GM12878 (cell line): ENCODE data around the gene TJP1. TPM values are rescaled to one million over a fixed set of nuclear protein-coding genes. Genes with fewer than 3 reads are reported as not detected.

Experiments used
- ATAC-seq: fragments of 200-7000 bp; cut with Tn5 transposase; 3 replicates; pipeline ENCODE4 v1.9.1; 2020; ENCODE audit warnings: mild to moderate bottlenecking, moderate library complexity
- BruUV-seq: library from RNA; stranded (reverse); fragments of 400-500 nt; replicated peaks from 2 replicates; lab custom pipeline; 2021; lab: Mats Ljungman, UMichigan
- CTCF ChIA-PET: fragments of 300-600 bp; sonication (Branson Sonifier 250); formaldehyde crosslinking; extraction: SDS; loops from one replicate; lab custom pipeline; 2021; ENCODE audit warnings: inconsistent platforms; lab: Yijun Ruan, JAX
- POLR2A ChIA-PET: fragments of 350-600 bp; formaldehyde crosslinking; extraction: SDS; loops from one replicate; lab custom pipeline; 2021; ENCODE audit warnings: inconsistent platforms; lab: Charles Lee
- RAD21 ChIA-PET: fragments of 300-600 bp; sonication (Branson Sonifier 250); formaldehyde crosslinking; loops from one replicate; lab custom pipeline; 2023; ENCODE audit warnings: antibody characterized with exemption; ENCODE audit not compliant: unreplicated experiment; lab: Charles Lee
- SMC1A ChIA-PET: fragments of 300-600 bp; sonication (Branson Sonifier 250); formaldehyde crosslinking; loops from one replicate; lab custom pipeline; 2023; ENCODE audit not compliant: unreplicated experiment, uncharacterized antibody; lab: Charles Lee
- DNase-seq: peaks from one replicate; pipeline ENCODE4 v3.0.0-alpha.2; 2011; ENCODE audit warnings: low read depth, low spot score
- FAIRE-seq: peaks from 3 replicates; lab custom pipeline; 2011; peaks lifted over from hg19 to GRCh38; lab: Jason Lieb, UNC
- H2AFZ ChIP-seq: 2 replicates; pipeline ENCODE4 v1.6.0; 2011; ENCODE audit warnings: low read depth, low read length, control low read depth; ENCODE audit not compliant: control insufficient read depth
- H3K27ac ChIP-seq: 2 replicates; pipeline ENCODE4 v1.5.1; 2011; ENCODE audit warnings: control low read depth; ENCODE audit not compliant: control insufficient read depth, insufficient read depth
- H3K27me3 ChIP-seq, 2 experiments: replicated peaks in 1 of 2; 2 replicates each; pipeline versions ENCODE4 v1.6.0 to v1.6.1; 2011; ENCODE audit warnings: low read length in 1 of 2; ENCODE audit not compliant: control insufficient read depth in 2 of 2, insufficient read depth in 2 of 2
- H3K36me3 ChIP-seq, 2 experiments: 2 replicates each; pipeline ENCODE4 v1.5.1; 2011; ENCODE audit warnings: low read length in 1 of 2; ENCODE audit not compliant: control insufficient read depth in 2 of 2, insufficient read depth in 2 of 2
- H3K4me1 ChIP-seq: 2 replicates; pipeline ENCODE4 v1.6.1; 2011; ENCODE audit warnings: mild to moderate bottlenecking, low read length, moderate library complexity, mixed read lengths; ENCODE audit not compliant: control insufficient read depth, insufficient read depth
- H3K4me2 ChIP-seq: 2 replicates; pipeline ENCODE4 v1.6.0; 2011; ENCODE audit warnings: control low read depth; ENCODE audit not compliant: control insufficient read depth, insufficient read depth
- H3K4me3 ChIP-seq: fragments of 200-600 bp; sonication (generic); 2 replicates; pipeline ENCODE4 v1.5.1; 2016
- H3K79me2 ChIP-seq: 2 replicates; pipeline ENCODE4 v1.6.0; 2011; ENCODE audit warnings: low read length; ENCODE audit not compliant: control insufficient read depth, insufficient read depth
- H3K9ac ChIP-seq: 2 replicates; pipeline ENCODE4 v1.8.0; 2011; ENCODE audit warnings: low read length, control low read depth, mixed read lengths; ENCODE audit not compliant: control insufficient read depth, insufficient read depth
- H3K9me3 ChIP-seq: replicated peaks from 3 replicates; pipeline ENCODE4 v1.5.1; 2011; ENCODE audit warnings: mild to moderate bottlenecking, low read length; ENCODE audit not compliant: control insufficient read depth, insufficient read depth
- H4K20me1 ChIP-seq: 2 replicates; pipeline ENCODE4 v1.6.0; 2011; ENCODE audit not compliant: control insufficient read depth, insufficient read depth
- CREB1 ChIP-seq: IDR thresholded peaks from 2 replicates; pipeline ENCODE4 v1.6.1; 2012; ENCODE audit warnings: low read depth, mild to moderate bottlenecking, inconsistent platforms
- E4F1 ChIP-seq: fragments of 450-650 bp; IDR thresholded peaks from 2 replicates; pipeline ENCODE4 v1.6.1; 2018; ENCODE audit warnings: borderline replicate concordance, mild to moderate bottlenecking; ENCODE audit not compliant: partially characterized antibody
- EED ChIP-seq: sonication (generic); IDR thresholded peaks from 2 replicates; pipeline ENCODE4 v1.6.1; 2016; ENCODE audit warnings: antibody characterized with exemption, low read depth
- ESRRA ChIP-seq: IDR thresholded peaks from 2 replicates; pipeline ENCODE4 v1.6.1; 2012; ENCODE audit warnings: mild to moderate bottlenecking, low read length, improper control_type of control experiment
- GABPA ChIP-seq: IDR thresholded peaks from 2 replicates; pipeline ENCODE4 v1.6.1; 2014; ENCODE audit warnings: antibody characterized with exemption, low read depth, mild to moderate bottlenecking, inconsistent platforms
- IRF4 ChIP-seq: IDR thresholded peaks from 2 replicates; pipeline ENCODE4 v1.6.1; 2011; ENCODE audit warnings: low read depth, low read length
- NBN ChIP-seq: fragments of 450-650 bp; IDR thresholded peaks from 2 replicates; pipeline ENCODE4 v1.6.1; 2016
- NFIC ChIP-seq: IDR thresholded peaks from 2 replicates; pipeline ENCODE4 v1.6.1; 2012; ENCODE audit warnings: low read depth, mild to moderate bottlenecking, inconsistent platforms, low read length, moderate library complexity
- SP1 ChIP-seq: IDR thresholded peaks from one replicate; pipeline ENCODE4 v1.6.1; 2011; ENCODE audit warnings: low read depth, low read length
- SREBF2 ChIP-seq: IDR thresholded peaks from 2 replicates; pipeline ENCODE4 v1.6.1; 2012; ENCODE audit warnings: mild to moderate bottlenecking, low read length
- SRF ChIP-seq, 2 experiments: IDR thresholded peaks; 2 replicates each; pipeline ENCODE4 v1.6.1; 2011; ENCODE audit warnings: low read depth in 2 of 2, low read length in 2 of 2, mild to moderate bottlenecking in 1 of 2, moderate library complexity in 1 of 2
- TARDBP ChIP-seq: IDR thresholded peaks from 2 replicates; pipeline ENCODE4 v1.6.1; 2016; ENCODE audit warnings: borderline replicate concordance
- USF1 ChIP-seq: IDR thresholded peaks from 2 replicates; pipeline ENCODE4 v1.6.1; 2011; ENCODE audit warnings: borderline replicate concordance, low read depth, mild to moderate bottlenecking, moderate library complexity, mixed read lengths, low read length; ENCODE audit not compliant: insufficient read depth; ENCODE audit errors: extremely low read length
- ZNF274 ChIP-seq: IDR thresholded peaks from one replicate; pipeline ENCODE4 v1.8.0; 2011; ENCODE audit not compliant: insufficient read length, insufficient read depth
- WGBS: methylation state at CpG from one replicate; pipeline ENCODE4 v1.1.6; 2016; ENCODE audit warnings: low lambda C conversion rate; ENCODE audit not compliant: insufficient replicate concordance, insufficient coverage; ENCODE audit errors: missing lambda C conversion rate; 5-methylcytosine and 5-hydroxymethylcytosine counted together
- in situ Hi-C: fragments of 300-500 bp; cut with MboI; formaldehyde crosslinking; loops from 9 replicates; pipeline ENCODE4 v1.14.3; 2018; ENCODE audit warnings: mixed read lengths
- intact Hi-C: fragments of 100-400 bp; cut with micrococcal nuclease; formaldehyde crosslinking; loops from one replicate; pipeline ENCODE4 v1.14.2; 2022; ENCODE audit not compliant: unreplicated experiment
- polyA plus RNA-seq, 11 experiments: library from polyadenylated mRNA; depleted of rRNA in 4 of 11; unstranded in 6 of 11; stranded (reverse) in 5 of 11; fragments of >200 nt; fragmentation: Nextera tagmentation in 4 of 11; fragmentation: Illumina TruSeq in 1 of 11; extraction: Ambion mirVana in 4 of 11; extraction: Trizol in 1 of 11; gene quantifications; 1 replicate in 1 of 11; 2 replicates in 10 of 11; pipeline versions ENCODE4 v1.2.1 to v1.2.3, GENCODE V29; 2011 to 2016; ENCODE audit warnings: inconsistent platforms in 2 of 11, missing spikeins in 2 of 11, low read depth in 1 of 11
- total RNA-seq, 4 experiments: library from RNA; depleted of rRNA in 3 of 4; stranded (reverse); fragments of >200 nt in 3 of 4; fragmentation: Illumina TruSeq in 1 of 4; extraction: Trizol in 1 of 4; gene quantifications; 2 replicates each; pipeline versions ENCODE4 v1.2.1 to v1.2.3, GENCODE V29; 2013 to 2021
- TF ChIP-seq, protein P1 (sequence below): fragments of 150-350 bp; IDR thresholded peaks from 2 replicates; pipeline ENCODE4 v1.6.1; 2016; ENCODE audit warnings: low read depth, low read length

Gene TJP1
- total and polyA plus RNA-seq, 10 of the 15 experiments (the other 5 are each of a cell fraction or from before 2014, with no cell fraction given), result 0.01 to 0.49 (median 0.08) TPM; not detected in 7

DNA sequence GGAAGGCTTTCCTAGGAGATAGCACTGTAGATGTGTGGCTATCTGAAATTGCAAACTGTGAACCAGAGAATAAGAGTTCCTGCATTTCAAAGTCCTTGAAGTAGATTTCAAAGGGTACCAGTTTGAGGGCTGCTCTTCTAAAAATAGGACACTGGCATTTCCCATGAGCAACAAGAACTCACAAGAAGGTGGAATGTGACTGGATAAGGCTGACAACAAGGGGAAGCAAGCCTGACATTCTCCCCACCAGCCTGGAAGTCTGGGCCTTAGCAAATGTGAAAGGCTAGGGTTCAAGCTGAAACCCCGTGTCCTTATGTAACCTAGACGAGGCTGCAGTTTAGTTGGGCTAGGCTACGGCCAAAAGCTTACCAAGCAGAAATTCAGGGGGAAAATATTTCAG lies 18.7 kb upstream of the TJP1 start:
- in situ Hi-C loops (no loop called here), intact Hi-C loops (no loop called here)
- WGBS, result 32% methylated on average over 3 of the region's 3 CpGs
- Histone ChIP-seq H3K9me3 (no peaks in the 10 kb centered on the region), H3K4me2 (no peak overlapping the region), H3K36me3 (no peaks in the 10 kb centered on the region), H3K9ac (no peak overlapping the region), H2AFZ (no peak overlapping the region), H3K27ac (no peak overlapping the region), H3K27me3 (no peaks in the 10 kb centered on the region), H3K79me2 (no peaks in the 10 kb centered on the region), H4K20me1 (no peaks in the 10 kb centered on the region), H3K4me1 (no peaks in the 10 kb centered on the region), H3K4me3 (no peak overlapping the region)
- CTCF ChIA-PET, result no interaction called here
- POLR2A ChIA-PET, result no interaction called here
- FAIRE-seq (no peak), ATAC-seq (no peak), DNase-seq (no peak)
- RAD21 ChIA-PET, result no interaction called here
- SMC1A ChIA-PET, result no interaction called here
- no TSS peak for BruUV-seq
- TF ChIP-seq, protein P1, sequence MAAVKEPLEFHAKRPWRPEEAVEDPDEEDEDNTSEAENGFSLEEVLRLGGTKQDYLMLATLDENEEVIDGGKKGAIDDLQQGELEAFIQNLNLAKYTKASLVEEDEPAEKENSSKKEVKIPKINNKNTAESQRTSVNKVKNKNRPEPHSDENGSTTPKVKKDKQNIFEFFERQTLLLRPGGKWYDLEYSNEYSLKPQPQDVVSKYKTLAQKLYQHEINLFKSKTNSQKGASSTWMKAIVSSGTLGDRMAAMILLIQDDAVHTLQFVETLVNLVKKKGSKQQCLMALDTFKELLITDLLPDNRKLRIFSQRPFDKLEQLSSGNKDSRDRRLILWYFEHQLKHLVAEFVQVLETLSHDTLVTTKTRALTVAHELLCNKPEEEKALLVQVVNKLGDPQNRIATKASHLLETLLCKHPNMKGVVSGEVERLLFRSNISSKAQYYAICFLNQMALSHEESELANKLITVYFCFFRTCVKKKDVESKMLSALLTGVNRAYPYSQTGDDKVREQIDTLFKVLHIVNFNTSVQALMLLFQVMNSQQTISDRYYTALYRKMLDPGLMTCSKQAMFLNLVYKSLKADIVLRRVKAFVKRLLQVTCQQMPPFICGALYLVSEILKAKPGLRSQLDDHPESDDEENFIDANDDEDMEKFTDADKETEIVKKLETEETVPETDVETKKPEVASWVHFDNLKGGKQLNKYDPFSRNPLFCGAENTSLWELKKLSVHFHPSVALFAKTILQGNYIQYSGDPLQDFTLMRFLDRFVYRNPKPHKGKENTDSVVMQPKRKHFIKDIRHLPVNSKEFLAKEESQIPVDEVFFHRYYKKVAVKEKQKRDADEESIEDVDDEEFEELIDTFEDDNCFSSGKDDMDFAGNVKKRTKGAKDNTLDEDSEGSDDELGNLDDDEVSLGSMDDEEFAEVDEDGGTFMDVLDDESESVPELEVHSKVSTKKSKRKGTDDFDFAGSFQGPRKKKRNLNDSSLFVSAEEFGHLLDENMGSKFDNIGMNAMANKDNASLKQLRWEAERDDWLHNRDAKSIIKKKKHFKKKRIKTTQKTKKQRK, result no peak
- TF ChIP-seq SP1 (no peak), E4F1 (no peak), USF1 (no peak), ZNF274 (no peak), GABPA (no peak), ESRRA (no peak), EED (no peak), CREB1 (no peak), SREBF2 (no peak), NFIC (no peak), IRF4 (no peak), SRF (IDR thresholded peaks at IDR 0.05; ENCODE audit: low read depth in 2 of 2, low read length in 2 of 2) (no peak), NBN (no peak), TARDBP (no peak)
